IMR-90 (cell line): Measurements from ENCODE around the gene PDE6A. TPM values are rescaled to one million over a fixed set of nuclear protein-coding genes. Genes with fewer than 3 reads are reported as not detected.

Experiments
- ATAC-seq: fragments of 200-7000 bp; cut with Tn5 transposase; 2 replicates; pipeline ENCODE4 v1.9.1; 2020; ENCODE audit warnings: low read depth, mild to moderate bottlenecking, moderate library complexity
- BruUV-seq: library from RNA; stranded (reverse); fragments of 400-500 nt; replicated peaks from 2 replicates; lab custom pipeline; 2021; lab: Mats Ljungman, UMichigan
- CTCF ChIA-PET: fragments of 300-600 bp; formaldehyde crosslinking; extraction: SDS; loops from one replicate; lab custom pipeline; 2021; ENCODE audit warnings: antibody characterized with exemption; lab: Yijun Ruan, JAX
- POLR2A ChIA-PET: fragments of 300-600 bp; sonication (Branson Sonifier 250); formaldehyde crosslinking; loops from one replicate; lab custom pipeline; 2022; ENCODE audit warnings: antibody characterized with exemption; ENCODE audit not compliant: unreplicated experiment; lab: Charles Lee
- DNase-seq: peaks from one replicate; pipeline ENCODE4 v3.0.0; 2013
- H2AFZ ChIP-seq: replicated peaks from 2 replicates; pipeline ENCODE3; 2013; ENCODE audit warnings: low read length, mild to moderate bottlenecking; ENCODE audit not compliant: poor library complexity
- H2AK5ac ChIP-seq: 2 replicates; pipeline ENCODE4 v1.6.1; 2013; ENCODE audit warnings: low read depth, low read length, inconsistent platforms
- H2AK9ac ChIP-seq: replicated peaks from 2 replicates; pipeline ENCODE3; 2013; ENCODE audit warnings: mild to moderate bottlenecking, low read depth, low read length, moderate library complexity; ENCODE audit not compliant: poor library complexity
- H2BK120ac ChIP-seq: 2 replicates; pipeline ENCODE4 v1.6.1; 2013; ENCODE audit warnings: low read depth, low read length, inconsistent platforms
- H2BK15ac ChIP-seq: 3 replicates; pipeline ENCODE4 v1.6.1; 2013; ENCODE audit warnings: low read depth, low read length, inconsistent platforms
- H2BK20ac ChIP-seq: 2 replicates; pipeline ENCODE4 v1.6.1; 2013; ENCODE audit warnings: low read depth, mild to moderate bottlenecking, inconsistent platforms, low read length, moderate library complexity
- H2BK5ac ChIP-seq: 2 replicates; pipeline ENCODE4 v1.6.1; 2013; ENCODE audit warnings: mild to moderate bottlenecking, low read depth, low read length, inconsistent platforms; ENCODE audit not compliant: poor library complexity, severe bottlenecking
- H3K14ac ChIP-seq: replicated peaks from 2 replicates; pipeline ENCODE4 v1.6.1; 2013; ENCODE audit warnings: low read depth, low read length, inconsistent platforms
- H3K18ac ChIP-seq: 2 replicates; pipeline ENCODE4 v1.6.1; 2013; ENCODE audit warnings: low read depth, low read length, control low read depth
- H3K23ac ChIP-seq: 2 replicates; pipeline ENCODE4 v1.6.1; 2013; ENCODE audit warnings: low read depth, low read length, inconsistent platforms
- H3K27ac ChIP-seq: 2 replicates; pipeline ENCODE4 v1.5.1; 2013; ENCODE audit warnings: mild to moderate bottlenecking, control low read depth, low read length; ENCODE audit not compliant: insufficient read depth
- H3K27me3 ChIP-seq: 2 replicates; pipeline ENCODE4 v1.6.1; 2013; ENCODE audit warnings: low read length; ENCODE audit not compliant: control insufficient read depth, insufficient read depth
- H3K36me3 ChIP-seq: 2 replicates; pipeline ENCODE4 v1.6.1; 2013; ENCODE audit warnings: low read length, mixed read lengths; ENCODE audit not compliant: control insufficient read depth, insufficient read depth
- H3K4ac ChIP-seq: 2 replicates; pipeline ENCODE4 v1.6.1; 2013; ENCODE audit warnings: low read depth, low read length, inconsistent platforms
- H3K4me1 ChIP-seq: 2 replicates; pipeline ENCODE4 v1.6.1; 2013; ENCODE audit warnings: low read length, mixed read lengths; ENCODE audit not compliant: control insufficient read depth, insufficient read depth
- H3K4me2 ChIP-seq: 2 replicates; pipeline ENCODE4 v1.6.1; 2013; ENCODE audit warnings: low read depth, mild to moderate bottlenecking, control low read depth, low read length, moderate library complexity
- H3K4me3 ChIP-seq: 2 replicates; pipeline ENCODE4 v1.5.1; 2013; ENCODE audit warnings: low read depth, mild to moderate bottlenecking, control low read depth, low read length, moderate library complexity; ENCODE audit not compliant: insufficient read depth
- H3K56ac ChIP-seq: 2 replicates; pipeline ENCODE4 v1.6.1; 2013; ENCODE audit warnings: low read length, inconsistent platforms; ENCODE audit not compliant: insufficient read depth; ENCODE audit errors: extremely low read depth
- H3K79me1 ChIP-seq, 2 experiments: 2 replicates each; pipeline ENCODE4 v1.6.1; 2013; ENCODE audit warnings: low read length in 2 of 2, inconsistent platforms in 1 of 2, low read depth in 1 of 2
- H3K9ac ChIP-seq: 2 replicates; pipeline ENCODE4 v1.6.1; 2013; ENCODE audit warnings: low read depth, low read length, control low read depth
- H3K9me1 ChIP-seq: 2 replicates; pipeline ENCODE4 v1.6.1; 2013; ENCODE audit warnings: low read length, inconsistent platforms; ENCODE audit not compliant: insufficient read depth
- H3K9me3 ChIP-seq: 2 replicates; pipeline ENCODE4 v1.6.1; 2013; ENCODE audit warnings: low read length; ENCODE audit not compliant: control insufficient read depth, insufficient read depth
- H4K20me1 ChIP-seq: 2 replicates; pipeline ENCODE4 v1.6.1; 2013; ENCODE audit warnings: low read length, inconsistent platforms; ENCODE audit not compliant: insufficient read depth
- H4K5ac ChIP-seq: 2 replicates; pipeline ENCODE4 v1.6.1; 2013; ENCODE audit warnings: mild to moderate bottlenecking, low read depth, low read length, control low read depth
- H4K8ac ChIP-seq, 2 experiments: 2 replicates each; pipeline ENCODE4 v1.6.1; 2013; ENCODE audit warnings: low read depth in 2 of 2, low read length in 2 of 2, control low read depth in 1 of 2, inconsistent platforms in 1 of 2
- H4K91ac ChIP-seq: 2 replicates; pipeline ENCODE4 v1.6.1; 2013; ENCODE audit warnings: low read depth, low read length, inconsistent platforms; ENCODE audit not compliant: insufficient read depth
- BHLHE40 ChIP-seq: fragments of 150-350 bp; IDR thresholded peaks from 2 replicates; pipeline ENCODE4 v1.6.1; 2016; ENCODE audit warnings: mild to moderate bottlenecking, low read depth, low read length
- CEBPB ChIP-seq: IDR thresholded peaks from 2 replicates; pipeline ENCODE4 v1.6.1; 2012; ENCODE audit warnings: low read depth, low read length, improper control_type of control experiment
- POLR2A ChIP-seq: IDR thresholded peaks from 2 replicates; pipeline ENCODE4 v1.6.1; 2012; ENCODE audit warnings: mild to moderate bottlenecking, low read depth, low read length
- RCOR1 ChIP-seq: IDR thresholded peaks from 2 replicates; pipeline ENCODE4 v1.6.1; 2012; ENCODE audit warnings: mild to moderate bottlenecking, low read length, improper control_type of control experiment; ENCODE audit not compliant: insufficient replicate concordance
- RFX5 ChIP-seq: IDR thresholded peaks from 2 replicates; pipeline ENCODE4 v1.8.0; 2012; ENCODE audit warnings: low read depth, mild to moderate bottlenecking, low read length, moderate library complexity
- whole genome bisulfite sequencing, 2 experiments: methylation state at CpG; one replicate each; pipeline versions ENCODE4 v1.1.5 to v1.1.7; 2013; ENCODE audit warnings: missing lambda C conversion rate in 2 of 2; ENCODE audit not compliant: insufficient read length in 1 of 2; ENCODE audit errors: extremely low coverage in 2 of 2; 5-methylcytosine and 5-hydroxymethylcytosine counted together
- dilution Hi-C: fragments of 300-500 bp; cut with HindIII; formaldehyde crosslinking; loops from one replicate; pipeline ENCODE4 v1.14.3; 2018; ENCODE audit warnings: low sequenced_read_pairs; ENCODE audit not compliant: unreplicated experiment
- in situ Hi-C: fragments of 300-500 bp; cut with MboI; formaldehyde crosslinking; loops from 3 replicates; pipeline ENCODE4 v1.14.3; 2019; ENCODE audit warnings: low sequenced_read_pairs, inconsistent platforms, mixed read lengths
- intact Hi-C: fragments of 100-400 bp; cut with micrococcal nuclease; formaldehyde crosslinking; loops from 2 replicates; pipeline ENCODE4 v1.10.0; 2022
- polyA plus RNA-seq, 3 experiments: library from polyadenylated mRNA; depleted of rRNA; stranded (reverse); fragments of >200 nt; gene quantifications; 2 replicates each; pipeline ENCODE4 v1.2.3, GENCODE V29; 2012; ENCODE audit warnings: low replicate concordance in 1 of 3
- total RNA-seq: library from RNA; depleted of rRNA; stranded (reverse); fragments of >200 nt; gene quantifications from 2 replicates; pipeline ENCODE4 v1.2.3, GENCODE V29; 2012

The PDE6A gene
- total and polyA plus RNA-seq, 2 of the 4 experiments (the other 2 are of a cell fraction) = not detected

DNA sequence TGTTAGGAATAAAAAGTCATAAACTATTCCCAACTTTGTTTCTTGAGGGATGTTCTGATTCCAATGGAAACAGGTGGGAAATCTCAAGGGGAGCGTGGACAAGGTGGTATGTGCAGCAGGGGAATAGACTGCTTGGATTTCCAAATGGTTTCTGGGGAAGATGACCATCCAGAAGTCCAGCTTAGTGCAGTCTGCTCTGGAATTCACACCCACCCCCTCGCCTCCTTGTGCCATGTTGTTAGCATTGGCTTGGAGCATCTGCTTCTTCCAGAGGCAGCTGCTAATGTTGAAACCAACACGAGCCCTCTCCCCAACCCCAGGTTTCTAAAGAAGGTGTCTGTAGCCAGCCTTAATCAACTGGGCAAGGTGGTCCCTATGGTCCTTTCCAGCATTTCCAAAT lies 90.9 kb downstream of the PDE6A start:
- H3K36me3 ChIP-seq = no peaks in the 10 kb centered on the region
- H3K4ac ChIP-seq = no peak overlapping the region
- no peak overlapping the region for H3K56ac ChIP-seq
- intact Hi-C loops (loop anchor here (1.0 to 5.0 kb wide), 2 partner anchors 16 to 109 kb away; partner anchors contain the start of gene SLC26A2), in situ Hi-C loops (no loop called here), dilution Hi-C loops (no loop called here)
- WGBS, 2 experiments = no CpG with 5 or more reads among the region's 3 CpGs
- peaks cover 2% of the 10 kb centered on the region; the same call in 1 of the 2 replicates for H3K4me1 ChIP-seq
- no peaks in the 10 kb centered on the region for H3K9me1 ChIP-seq
- H4K5ac ChIP-seq = no peak overlapping the region
- no peaks in the 10 kb centered on the region for H4K20me1 ChIP-seq
- ATAC-seq = no peak
- no peak overlapping the region for H2AK9ac ChIP-seq
- no peak overlapping the region for H3K9ac ChIP-seq
- no peak overlapping the region for H3K18ac ChIP-seq
- H3K4me2 ChIP-seq = no peak overlapping the region
- no peaks in the 10 kb centered on the region for H3K9me3 ChIP-seq
- DNase-seq = no peak
- H3K27me3 ChIP-seq = peaks cover 38% of the 10 kb centered on the region
- no peak overlapping the region for H3K4me3 ChIP-seq
- ChIA-PET CTCF (interaction anchor here (0.6 to 3.8 kb wide), 15 partner anchors 8 to 137 kb away, joined by 3 to 30 read pairs (median 5); partner anchors contain the start of gene SLC26A2), POLR2A (no interaction called here)
- H2BK5ac ChIP-seq = no peak overlapping the region
- no peaks in the 10 kb centered on the region for H3K79me1 ChIP-seq
- H2AFZ ChIP-seq = no peak overlapping the region
- no peak overlapping the region for H4K91ac ChIP-seq
- H3K23ac ChIP-seq = no peak overlapping the region
- TF ChIP-seq CEBPB (no peak), RFX5 (no peak), POLR2A (no peak), RCOR1 (no peak), BHLHE40 (no peak)
- no peak overlapping the region for H3K14ac ChIP-seq
- no peak overlapping the region for H4K8ac ChIP-seq
- H3K27ac ChIP-seq = no peak overlapping the region
- BruUV-seq = no TSS peak
- no peak overlapping the region for H2BK20ac ChIP-seq
- H2BK120ac ChIP-seq = no peak overlapping the region
- no peak overlapping the region for H2AK5ac ChIP-seq
- no peak overlapping the region for H2BK15ac ChIP-seq
